NCI-H2227 treated with DMSO at 0.1 percent for 48 hours (cell line): ENCODE results near the gene ATP8A2.
"Not testable (repeated sequence)": the region's sequence is repeated elsewhere in the genome, so short reads cannot be mapped to it uniquely, and the experiment has no call there.

ENCODE experiments used
- DNase-seq: peaks from one replicate; lab custom pipeline; 2025; lab: John Stamatoyannopoulos, UW

Gene ATP8A2

DNA sequence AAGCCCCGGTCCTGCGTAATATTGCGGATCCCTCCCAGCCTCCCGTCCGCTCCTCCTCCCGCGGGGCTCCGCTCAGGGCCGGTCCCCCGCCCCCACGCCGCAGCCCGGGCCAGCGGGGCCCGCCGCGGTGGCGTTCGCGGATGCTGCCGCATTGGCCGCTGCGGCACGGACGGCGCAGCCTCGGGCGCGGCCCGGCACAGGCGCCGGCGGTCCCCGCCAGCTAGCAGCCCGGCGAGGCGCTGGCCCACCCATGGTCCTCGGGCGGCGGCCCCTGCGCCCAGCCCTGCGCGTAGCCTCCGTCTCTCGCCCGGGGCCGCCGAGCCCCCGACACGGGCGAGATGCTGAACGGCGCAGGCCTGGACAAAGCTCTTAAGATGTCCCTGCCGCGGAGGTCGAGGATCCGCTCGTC lies at the start of gene ATP8A2:
Gene ATP8A2, plus strand, starts transcription at position 100 of the 409 bp plus-strand sequence. Its CDS starts 239 bp downstream, at position 339.
- DNase-seq = no peak

DNA sequence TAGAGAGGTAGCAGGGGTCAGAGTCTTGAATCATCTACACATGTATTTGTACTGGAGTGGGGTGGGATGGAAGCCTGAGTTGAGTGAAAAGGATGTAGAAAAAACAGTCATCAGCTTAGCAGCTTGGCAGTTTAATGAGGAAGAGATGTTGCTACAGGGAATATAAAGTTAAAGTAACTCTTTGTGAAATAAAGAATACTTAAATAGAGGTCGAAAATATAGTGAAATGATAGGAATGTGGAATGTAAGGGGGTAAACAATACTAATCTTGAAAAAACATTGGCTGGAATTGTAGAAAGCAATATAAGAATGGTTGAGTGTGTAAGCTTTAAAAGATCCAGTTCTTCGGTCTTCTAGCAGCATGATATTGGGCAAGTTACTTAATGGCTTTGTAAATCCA lies 47.7 kb upstream of the ATP8A2 start:
- DNase-seq = no peak

DNA sequence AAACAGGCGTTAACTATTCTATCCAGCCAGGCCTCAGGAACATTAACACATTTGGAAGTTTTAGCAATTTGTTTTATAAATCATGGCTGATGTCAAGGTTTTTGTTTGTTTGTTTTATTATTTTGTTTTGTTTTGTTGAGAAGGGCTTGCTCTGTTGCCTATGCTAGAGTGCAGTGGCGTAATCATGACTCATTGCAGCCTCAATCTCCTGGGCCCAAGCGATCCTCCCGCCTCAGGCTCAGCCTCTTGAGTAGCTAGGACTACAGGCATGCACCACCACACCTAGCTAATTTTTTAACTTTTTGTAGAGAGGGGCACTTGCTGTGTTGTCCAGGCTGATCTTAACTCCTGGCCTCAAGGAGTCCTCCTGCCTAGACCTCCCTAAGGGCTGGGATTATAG lies 42.1 kb upstream of the ATP8A2 start:
- no peak for DNase-seq

DNA sequence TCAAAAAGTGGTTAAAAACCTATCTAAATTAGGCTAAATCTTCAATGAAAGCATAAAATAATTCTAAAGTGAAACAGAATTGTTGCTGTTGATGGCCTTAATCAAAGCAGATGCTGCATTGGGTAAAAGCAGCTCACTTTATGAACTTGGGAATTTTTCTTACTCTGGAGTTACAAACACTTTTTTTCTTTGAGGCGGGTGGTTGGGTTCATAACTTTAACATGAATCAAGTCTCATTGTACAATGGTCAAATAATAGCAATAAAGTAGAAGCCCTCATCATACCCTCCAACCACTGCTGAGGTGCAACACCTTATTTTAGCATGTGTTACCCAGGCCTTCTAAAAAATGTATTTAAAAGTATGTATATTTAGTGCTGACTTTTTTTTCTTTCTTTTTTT lies 41.2 kb upstream of the ATP8A2 start:
- DNase-seq = no peak

DNA sequence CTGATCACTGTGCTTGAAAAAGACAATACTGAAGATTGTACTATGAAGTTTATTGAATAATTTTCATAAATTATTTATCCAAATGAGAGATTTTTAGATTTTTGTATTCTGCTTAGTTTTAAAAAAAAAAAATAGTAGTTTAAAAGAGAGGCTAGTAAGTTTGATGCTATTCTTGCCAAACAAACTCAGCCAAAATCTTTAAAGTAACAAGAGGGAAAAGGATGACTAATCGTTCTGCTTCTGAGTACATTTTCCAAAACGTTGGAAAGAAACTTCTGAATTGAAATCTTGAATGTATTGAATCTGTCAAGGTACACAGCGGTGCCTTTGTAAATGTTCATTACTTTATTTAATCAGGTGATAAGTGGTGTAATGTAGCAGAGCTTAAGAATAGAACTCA lies 35.9 kb upstream of the ATP8A2 start:
- DNase-seq = no peak

DNA sequence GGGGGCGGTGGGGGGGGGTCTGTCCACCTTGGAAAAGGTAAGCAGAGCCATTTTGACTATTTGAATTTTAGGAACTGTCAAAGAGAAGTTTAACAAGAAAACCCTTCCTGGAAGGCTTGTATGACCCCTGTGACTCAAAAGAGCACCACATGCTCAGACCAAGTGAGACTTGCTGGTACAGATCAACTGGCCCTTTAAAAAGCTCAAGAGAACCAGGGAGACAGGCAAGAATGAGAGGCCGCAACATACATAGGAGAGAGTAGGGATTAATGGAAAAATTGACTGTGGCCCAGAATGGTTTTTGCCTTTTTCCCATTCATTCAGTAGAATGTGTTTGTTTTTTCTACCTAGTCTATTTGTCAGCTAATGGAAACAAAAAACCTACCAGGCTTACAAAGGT lies 26.2 kb upstream of the ATP8A2 start:
- DNase-seq = no peak

DNA sequence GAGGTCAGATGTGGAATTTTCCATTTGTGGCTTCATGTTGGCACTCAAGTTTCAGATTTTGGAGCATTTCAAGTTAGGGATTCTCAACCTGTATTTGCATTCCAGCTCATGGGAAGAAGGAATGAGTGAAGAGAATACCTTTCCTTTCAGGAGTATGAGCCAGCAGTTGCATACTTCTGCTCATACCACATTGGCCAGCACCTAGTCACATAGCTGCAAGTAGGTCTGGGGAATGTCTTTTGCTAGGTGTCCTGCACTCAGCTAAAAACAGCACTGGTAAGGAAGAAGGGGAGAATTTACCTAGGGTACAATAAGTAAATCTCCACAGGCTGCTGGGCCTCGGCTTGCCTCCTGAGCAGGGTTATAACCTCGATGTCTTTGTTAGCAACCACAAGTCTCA lies 24.6 kb upstream of the ATP8A2 start:
- DNase-seq = no peak

DNA sequence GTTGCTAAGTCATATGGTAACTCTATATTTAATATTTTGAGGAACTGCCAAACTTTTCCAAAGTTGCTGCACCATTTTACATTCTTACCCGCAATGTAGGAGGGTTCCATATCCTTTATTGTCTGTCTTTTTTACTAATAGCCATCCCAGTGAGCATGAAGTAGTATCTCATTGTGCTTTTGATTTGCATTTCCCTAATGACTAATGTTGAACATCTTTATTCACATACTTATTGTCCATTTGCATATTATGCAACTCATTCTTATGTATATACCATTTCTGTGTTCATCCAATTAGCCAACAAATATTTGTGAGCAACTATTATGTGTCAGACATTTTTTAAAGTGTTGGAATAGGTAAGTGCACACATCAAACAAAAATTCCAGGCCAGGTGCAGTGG lies 20.4 kb upstream of the ATP8A2 start:
- DNase-seq = no peak

DNA sequence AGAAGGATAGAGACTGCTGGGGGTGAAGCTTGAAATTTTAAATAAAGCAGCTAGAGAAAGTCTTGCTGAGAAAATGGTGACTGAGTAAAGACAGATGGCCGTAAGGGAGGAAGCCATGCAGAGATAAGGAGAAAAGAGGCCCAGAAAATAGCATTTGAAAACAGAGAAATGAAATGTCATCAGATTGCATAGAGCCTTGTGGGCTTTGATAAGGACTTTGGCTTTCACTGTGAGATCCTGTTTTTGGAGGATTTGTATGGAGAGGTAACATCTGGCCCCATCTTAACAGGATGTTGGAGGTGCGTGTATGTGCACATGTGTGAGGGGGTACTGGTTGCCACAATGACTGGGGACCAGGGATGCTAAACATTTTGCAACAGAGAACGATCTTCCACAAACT lies 19.5 kb upstream of the ATP8A2 start:
- DNase-seq = no peak

DNA sequence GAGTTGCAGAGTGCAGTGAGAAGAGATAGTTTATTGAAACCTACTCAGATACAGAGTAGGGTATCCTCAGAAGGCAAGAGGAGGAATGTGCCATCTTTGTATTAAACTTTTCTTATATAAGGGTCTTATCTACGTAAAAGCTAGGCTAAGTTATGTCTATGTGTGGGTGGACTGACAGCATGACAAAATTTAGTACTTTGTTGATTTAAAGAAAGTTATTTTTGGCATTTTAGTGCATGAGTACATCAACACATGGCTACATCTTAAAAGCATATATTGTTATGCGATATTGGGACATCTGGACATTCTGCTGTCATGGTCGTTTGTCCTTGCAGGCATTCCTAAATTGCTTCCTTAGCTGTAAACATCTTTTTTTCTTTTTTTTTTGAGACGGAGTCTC lies 19.0 kb upstream of the ATP8A2 start:
- DNase-seq = no peak

DNA sequence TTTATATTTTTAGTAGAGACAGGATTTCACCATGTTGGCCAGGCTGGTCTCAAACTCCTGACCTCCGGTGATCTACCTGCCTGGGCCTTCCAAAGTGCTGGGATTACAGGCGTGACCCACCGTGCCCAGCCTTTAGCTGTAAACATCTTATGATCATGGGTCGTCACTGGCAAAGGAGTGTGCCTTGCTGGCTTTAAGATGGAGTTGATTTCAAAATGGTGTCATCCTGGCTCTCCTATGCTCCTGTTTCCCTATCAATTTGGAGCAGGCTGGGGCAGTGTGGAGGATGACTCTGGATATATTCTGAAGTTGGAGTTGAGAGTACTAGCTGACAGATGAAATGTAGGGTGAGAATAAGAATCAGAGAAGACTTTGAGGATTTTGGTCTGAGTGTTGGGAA lies 18.4 kb upstream of the ATP8A2 start:
- DNase-seq = no peak

DNA sequence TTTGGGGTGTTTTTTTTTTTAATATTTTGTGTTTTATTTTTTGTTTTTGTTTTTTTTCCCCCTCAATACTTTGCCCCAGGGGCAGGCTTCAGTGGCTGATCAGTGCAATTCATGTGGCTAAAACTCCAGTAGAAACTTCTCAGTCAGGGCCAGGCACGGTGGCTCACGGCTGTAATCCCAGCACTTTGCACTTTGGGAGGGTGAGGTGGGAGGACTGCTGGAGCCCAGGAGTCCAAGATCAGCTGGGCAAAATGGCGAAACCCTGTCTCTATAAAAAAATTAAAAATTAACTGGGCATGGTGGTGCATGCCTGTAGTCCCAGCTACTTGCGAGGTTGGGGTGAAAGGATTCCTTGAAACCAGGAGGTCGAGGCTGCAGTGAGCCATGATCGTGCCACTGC lies 17.4 kb upstream of the ATP8A2 start:
- DNase-seq = no peak

DNA sequence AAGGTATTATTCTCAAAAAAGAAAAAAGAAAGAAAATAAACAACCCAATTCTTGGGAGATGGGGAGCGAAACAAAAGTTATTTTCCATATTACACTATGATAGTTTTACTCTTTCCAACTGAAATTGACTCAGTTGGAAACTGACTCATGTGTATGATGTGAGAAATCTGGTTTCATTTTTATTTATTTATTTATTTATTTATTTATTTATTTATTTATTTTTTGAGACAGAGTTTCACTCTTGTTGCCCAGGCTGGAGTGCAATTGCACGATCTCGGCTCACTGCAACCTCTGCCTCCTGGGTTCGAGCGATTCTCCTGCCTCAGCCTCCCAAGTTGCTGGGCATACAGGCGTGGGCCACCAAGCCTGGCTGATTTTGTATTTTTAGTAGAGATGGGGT lies 11.3 kb upstream of the ATP8A2 start:
- DNase-seq = not testable (repeated sequence)

DNA sequence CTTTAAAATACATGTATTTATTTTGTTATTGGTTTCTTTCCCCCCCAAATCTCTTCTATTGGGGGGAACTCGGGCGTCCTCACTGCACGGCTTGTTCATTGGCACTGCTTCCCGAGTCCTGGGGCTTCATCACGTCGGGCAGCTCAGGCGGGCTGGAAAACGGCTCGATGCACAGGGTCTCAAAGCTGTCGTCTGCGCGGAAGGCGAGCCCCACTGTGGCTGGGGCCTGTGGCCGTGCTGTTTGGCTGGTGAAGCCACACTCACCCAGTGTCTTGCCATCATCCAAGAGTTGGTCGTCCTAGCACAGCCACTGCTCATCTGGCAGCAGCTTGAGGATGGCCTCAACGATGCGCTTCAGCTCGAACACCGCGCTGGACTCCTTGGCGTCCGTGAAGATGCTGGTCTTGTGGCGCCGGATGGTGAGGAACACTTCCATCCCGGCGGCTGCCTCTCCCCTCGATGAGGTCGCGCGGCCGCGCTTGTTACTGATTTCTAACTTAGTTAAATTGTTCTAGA lies 6.0 kb upstream of the ATP8A2 start:
- no peak for DNase-seq

DNA sequence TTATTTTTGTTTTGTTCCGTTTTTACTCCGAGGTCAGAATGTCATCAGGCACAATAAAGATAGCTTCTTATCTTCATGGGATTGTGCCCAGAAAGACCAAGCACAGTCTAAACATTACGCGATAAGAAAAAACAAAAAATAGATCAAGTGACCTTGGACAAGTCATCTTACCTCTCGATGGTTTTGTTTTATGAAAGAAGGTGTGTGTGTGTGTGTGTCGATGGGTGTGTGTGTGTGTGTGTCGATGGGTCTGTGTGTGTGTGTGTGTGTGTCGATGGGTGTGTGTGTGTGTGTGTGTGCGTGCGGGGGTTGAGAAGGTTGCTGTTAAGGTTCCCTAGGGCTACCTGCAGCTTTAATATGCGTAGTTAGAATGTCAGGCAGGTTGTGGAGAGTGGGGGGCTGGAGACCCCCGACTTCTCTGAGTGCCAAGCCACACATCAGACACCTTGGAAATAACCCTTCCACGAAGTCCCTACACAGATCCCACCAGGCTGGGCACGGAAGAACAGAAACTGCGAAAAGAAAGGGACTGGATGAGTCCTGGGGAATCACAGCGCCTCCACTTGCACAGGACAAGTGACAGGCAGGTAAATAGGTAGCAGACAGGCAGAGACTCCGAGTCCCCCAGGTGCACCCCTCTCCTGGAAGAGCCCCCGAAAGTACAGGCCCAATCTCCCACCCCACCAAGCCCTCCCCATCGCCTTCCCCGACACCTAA lies 458 bp upstream of the ATP8A2 start:
- peak; percentile 0 for DNase-seq

DNA sequence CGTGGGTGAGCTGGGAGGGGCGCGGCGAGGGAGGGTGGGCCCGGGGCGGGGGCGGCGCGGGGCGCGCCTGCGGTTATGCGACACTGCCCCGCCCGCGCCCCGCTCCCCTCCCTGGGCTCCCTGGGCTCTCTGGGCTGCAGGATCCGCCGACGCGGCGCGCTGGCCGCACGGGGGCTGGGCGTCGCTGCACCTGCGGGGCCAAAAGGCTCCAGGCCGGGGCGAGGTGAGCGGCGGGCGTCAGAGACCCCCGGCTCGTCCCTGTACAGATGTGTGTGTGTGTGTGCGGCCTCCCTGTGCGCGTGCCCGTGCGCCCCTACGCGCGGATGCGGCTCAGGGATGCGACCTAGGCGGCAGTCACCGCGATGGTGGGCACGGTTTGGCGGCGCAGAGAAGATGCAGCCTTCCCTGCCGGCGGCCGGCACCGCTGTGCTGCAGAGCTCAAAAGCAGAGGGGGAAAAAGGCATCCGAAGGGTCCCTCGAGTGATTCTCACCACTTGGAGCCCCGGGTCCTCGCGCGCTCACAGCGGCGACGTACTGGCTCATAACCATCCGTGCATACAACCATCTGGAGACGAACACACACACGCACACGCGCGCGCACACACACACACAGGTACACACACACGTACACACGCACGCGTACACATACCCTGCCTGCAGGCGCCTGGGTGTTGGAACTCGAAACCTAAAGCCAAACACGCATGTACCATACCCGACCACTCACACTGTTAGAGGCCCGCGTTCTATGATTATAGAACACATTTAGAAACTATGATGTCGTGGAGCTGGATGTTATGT lies 709 bp downstream of the ATP8A2 start:
- peak; percentile 46 for DNase-seq

DNA sequence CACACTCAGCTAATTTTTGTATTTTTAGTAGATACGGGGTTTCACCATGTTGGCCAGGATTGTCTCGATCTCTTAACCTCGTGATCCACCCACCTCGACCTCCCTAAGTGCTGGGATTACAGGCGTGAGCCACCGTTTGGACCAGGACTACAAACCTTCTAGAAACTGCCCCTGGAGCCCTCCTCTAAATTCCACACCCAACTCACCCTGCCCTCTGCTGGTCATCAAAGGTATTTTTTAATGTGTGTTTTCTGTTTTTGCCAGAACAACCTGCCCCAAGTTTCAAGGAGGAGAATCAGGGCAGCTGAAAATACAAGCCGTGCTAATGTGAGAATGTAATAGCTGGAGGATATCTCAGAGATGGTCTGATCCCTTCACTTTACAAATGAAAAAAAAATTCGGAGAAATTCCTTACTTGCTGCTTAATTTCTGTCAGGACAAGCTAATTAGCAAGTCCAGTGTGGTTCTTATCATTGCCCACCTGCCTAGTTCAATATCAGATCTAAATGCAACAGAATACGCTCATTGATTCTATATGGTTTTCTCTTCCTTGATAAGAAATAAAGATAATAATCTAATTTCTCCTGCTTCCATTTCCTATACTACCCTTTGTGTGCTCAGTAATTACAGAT lies 4.1 kb downstream of the ATP8A2 start:
- DNase-seq = peak; percentile 9

DNA sequence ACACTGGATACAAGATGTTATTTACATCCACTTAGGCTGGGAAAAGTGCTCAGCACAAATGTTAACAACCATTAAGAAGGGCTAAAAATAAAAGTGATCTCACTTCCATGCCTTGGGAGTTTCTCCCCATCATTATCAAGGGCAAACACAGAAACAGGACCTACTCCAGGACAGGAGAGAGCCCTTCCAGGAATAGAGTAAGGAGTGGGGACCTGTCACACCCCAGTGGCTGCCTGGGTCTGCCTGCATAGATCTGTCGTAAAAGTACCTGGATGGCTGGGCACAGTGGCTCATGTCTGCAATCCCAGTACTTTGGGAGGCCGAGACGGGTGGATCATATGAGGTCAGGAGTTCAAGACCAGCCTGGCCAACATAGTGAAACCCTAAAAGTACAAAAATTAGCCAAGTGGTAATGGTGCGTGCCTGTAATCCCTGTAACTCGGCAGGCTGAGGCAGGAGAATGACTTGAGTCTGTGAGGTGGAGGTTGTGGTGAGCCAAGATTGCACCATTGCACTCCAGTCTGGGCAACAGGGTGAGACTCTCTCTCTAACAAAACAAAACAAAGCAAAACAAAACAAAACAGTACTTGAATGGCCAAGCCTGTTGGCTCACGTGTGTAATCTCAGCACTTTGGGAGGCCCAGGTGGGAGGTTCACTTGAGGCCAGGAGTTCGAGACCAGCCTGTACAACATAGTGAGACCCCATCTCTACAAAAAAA lies 5.6 kb downstream of the ATP8A2 start:
- DNase-seq = peak; percentile 10

DNA sequence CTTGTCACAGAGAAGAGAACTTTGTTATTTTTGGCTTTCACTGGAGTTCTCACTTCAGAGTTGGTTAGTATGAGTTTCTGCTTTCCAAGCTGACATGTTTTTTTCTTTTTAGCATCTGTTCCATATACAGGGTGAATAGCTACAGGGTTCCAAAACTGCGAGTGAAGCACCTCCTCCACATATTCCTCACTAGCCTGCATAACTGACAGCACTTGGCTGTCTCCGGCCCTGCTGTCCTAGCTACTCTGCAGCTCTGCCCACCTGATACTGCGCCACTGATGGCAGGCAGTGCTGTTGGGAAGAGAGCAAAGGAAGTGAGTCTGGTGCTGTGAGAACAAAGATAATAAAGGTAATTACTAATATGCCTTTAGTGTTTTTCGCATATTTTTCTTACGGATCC lies 6.8 kb downstream of the ATP8A2 start:
- no peak for DNase-seq

DNA sequence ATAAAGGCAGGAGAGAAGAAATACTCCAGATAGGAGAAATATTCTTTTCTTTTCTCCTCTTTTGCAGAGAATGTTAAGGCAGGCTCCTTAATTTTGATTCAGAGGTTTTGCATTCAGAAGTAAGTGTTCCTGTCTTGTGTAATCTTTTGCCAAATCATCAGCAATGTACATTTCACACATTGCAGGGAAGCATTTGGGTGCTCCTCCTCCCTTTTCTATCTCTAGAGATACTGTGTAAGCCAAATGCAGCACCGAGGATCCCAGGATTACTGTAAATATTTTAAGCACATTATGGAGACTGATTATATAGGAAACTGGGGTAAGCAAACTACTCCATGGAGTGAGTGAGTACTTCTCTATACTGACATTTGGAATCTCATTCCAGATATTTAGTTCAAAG lies 7.2 kb downstream of the ATP8A2 start:
- no peak for DNase-seq

DNA sequence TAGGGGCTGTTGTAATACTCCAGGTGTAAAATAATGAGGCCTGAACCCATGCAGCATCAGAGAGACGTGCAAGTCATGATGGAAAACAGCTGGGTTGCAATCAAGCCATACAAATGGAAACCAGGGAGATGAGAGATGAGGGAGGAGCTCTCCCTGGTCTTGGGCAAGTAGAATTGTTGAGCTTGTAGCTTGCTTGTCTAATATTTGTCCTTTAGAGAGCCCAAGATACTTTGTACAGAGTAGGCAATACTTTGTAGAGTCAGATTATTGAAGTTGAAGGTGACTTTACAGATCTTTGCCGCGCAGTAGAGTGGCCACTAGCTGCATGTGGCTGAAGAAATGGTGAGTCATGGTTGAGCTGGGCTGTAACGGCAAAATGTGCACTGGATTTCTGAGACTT lies 8.3 kb downstream of the ATP8A2 start:
- no peak for DNase-seq

DNA sequence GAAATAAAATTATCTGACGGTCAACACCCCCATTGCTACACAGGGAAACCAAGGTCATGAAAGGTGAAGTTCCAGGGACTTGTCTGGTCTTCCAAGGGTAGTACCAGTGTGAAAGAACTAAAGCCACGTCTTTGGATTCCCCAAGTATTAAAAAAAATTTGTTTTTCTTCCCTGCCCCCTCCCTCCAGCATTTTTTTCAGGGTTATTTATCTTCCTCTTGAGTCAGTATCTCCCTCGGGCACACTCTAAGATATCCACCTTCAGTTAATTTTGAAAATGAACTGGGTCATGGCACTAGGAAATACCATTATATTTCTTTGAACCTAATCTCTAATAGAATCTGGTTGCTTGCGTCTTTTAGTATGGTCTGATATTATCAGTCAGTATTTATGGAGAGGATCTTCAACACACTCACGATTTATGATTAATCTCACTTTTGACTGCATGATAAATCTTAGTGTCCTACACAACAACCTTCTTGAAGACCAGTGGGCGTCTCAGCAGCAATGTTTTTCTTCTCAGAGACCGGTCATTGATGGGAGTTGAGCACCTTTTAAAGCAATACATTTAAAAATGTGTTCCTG lies 9.1 kb downstream of the ATP8A2 start:
- no peak for DNase-seq
